ENCODE results near the gene KRT86. TPM values are rescaled to one million over a fixed set of nuclear protein-coding genes. Genes with fewer than 3 reads are reported as not detected.
"Not testable (repeated sequence)": the region's sequence is repeated elsewhere in the genome, so short reads cannot be mapped to it uniquely, and the experiment has no call there.

The KRT86 gene
- polyA plus RNA-seq, 1 donor (not counting 4 experiments of a cell fraction or from before 2014, with no cell fraction given), result not detected

DNA sequence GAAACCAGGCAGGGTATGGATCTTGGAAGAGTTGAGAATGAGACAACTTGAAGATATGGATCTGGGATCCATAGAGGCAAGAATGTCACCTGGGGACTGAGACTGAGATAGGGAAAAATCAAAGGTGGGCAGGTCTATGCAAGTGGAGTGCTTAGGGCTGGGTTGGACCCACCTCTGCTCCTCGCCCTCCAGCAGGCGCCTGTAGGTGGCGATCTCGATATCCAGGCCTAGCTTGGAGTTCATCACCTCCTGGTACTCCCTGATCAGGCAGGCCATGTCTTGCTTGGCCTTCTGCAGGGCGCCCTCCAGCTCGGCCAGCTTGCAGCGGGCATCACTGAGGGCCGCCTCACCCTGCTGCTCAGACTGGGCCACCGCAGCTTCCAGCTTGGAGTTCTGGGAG is 41.3 kb downstream of the KRT86 start:
- H3K9me1 ChIP-seq (ENCODE audit: control insufficient read depth, extremely low read depth, insufficient read depth, low read length); H3K4me1 ChIP-seq (ENCODE audit: control insufficient read depth, extremely low read depth, insufficient read depth, low read length); H4K20me1 ChIP-seq (ENCODE audit: control insufficient read depth, extremely low read depth, insufficient read depth, low read length); DNase-seq (ENCODE audit: low read depth, low spot score); H3K79me2 ChIP-seq (ENCODE audit: control insufficient read depth, insufficient read depth, low read length); H2AFZ ChIP-seq (ENCODE audit: control insufficient read depth, low read length); dilution Hi-C loops (cut with MboI; ENCODE audit: extremely low pct_ligation_motif_present, low sequenced_read_pairs); H3K36me3 ChIP-seq (ENCODE audit: control insufficient read depth in 2 of 2, extremely low read depth in 1 of 2, insufficient read depth in 2 of 2, low read length in 2 of 2); H3K4me3 ChIP-seq (ENCODE audit: control insufficient read depth in 2 of 3, extremely low read depth in 1 of 3, insufficient read depth in 2 of 3, low read depth in 1 of 3, low read length in 3 of 3); H3K27ac ChIP-seq (ENCODE audit: control insufficient read depth, insufficient read depth, low read length); H3K9ac ChIP-seq (ENCODE audit: control insufficient read depth, extremely low read depth, insufficient read depth, low read length); FAIRE-seq; H3K4me2 ChIP-seq (ENCODE audit: control insufficient read depth, extremely low read depth, insufficient read depth, low read depth, low read length); H3K9me3 ChIP-seq (ENCODE audit: control insufficient read depth, low read depth, low read length): not testable (repeated sequence)
- H3K27me3 ChIP-seq (ENCODE audit: control insufficient read depth, extremely low read depth, insufficient read depth, low read length), result peaks cover 11% of the 10 kb centered on the region
- TF ChIP-seq, protein P1, sequence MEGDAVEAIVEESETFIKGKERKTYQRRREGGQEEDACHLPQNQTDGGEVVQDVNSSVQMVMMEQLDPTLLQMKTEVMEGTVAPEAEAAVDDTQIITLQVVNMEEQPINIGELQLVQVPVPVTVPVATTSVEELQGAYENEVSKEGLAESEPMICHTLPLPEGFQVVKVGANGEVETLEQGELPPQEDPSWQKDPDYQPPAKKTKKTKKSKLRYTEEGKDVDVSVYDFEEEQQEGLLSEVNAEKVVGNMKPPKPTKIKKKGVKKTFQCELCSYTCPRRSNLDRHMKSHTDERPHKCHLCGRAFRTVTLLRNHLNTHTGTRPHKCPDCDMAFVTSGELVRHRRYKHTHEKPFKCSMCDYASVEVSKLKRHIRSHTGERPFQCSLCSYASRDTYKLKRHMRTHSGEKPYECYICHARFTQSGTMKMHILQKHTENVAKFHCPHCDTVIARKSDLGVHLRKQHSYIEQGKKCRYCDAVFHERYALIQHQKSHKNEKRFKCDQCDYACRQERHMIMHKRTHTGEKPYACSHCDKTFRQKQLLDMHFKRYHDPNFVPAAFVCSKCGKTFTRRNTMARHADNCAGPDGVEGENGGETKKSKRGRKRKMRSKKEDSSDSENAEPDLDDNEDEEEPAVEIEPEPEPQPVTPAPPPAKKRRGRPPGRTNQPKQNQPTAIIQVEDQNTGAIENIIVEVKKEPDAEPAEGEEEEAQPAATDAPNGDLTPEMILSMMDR (optimal IDR thresholded peaks at IDR 0.05 in 1 of 3, IDR thresholded peaks at IDR 0.05 in 1 of 3, conservative IDR thresholded peaks at IDR 0.05 in 1 of 3; ENCODE audit: extremely low read depth in 1 of 3, insufficient read depth in 2 of 3, low read length in 3 of 3), result peak; percentile 46 to 51 (median 48)

DNA sequence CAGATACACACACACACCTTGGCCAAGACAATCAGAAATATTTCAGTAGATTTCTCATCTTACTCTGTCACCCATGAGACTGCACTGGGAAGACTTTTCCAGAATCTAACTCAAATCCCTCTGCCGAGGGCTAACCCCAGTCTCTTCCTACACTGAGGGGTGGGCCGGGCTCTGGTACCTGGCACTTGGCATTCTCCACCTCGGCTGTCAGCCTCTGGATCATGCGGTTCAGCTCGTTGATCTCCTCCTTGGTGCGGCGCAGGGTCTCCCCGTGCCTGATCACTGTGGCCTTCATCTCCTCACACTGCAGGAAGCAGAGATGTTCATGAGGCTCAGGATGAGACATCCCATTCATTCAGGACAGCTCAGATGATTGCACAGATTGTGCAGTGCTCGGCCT is 41.8 kb downstream of the KRT86 start:
- dilution Hi-C loops (cut with MboI; ENCODE audit: extremely low pct_ligation_motif_present, low sequenced_read_pairs), result no loop called here
- Histone ChIP-seq H3K9me1 (ENCODE audit: control insufficient read depth, extremely low read depth, insufficient read depth, low read length) (no peaks in the 10 kb centered on the region), H3K9ac (ENCODE audit: control insufficient read depth, extremely low read depth, insufficient read depth, low read length) (no peak overlapping the region), H3K27me3 (ENCODE audit: control insufficient read depth, extremely low read depth, insufficient read depth, low read length) (peaks cover 11% of the 10 kb centered on the region), H4K20me1 (ENCODE audit: control insufficient read depth, extremely low read depth, insufficient read depth, low read length) (no peaks in the 10 kb centered on the region), H3K9me3 (ENCODE audit: control insufficient read depth, low read depth, low read length) (no peaks in the 10 kb centered on the region), H3K36me3 (ENCODE audit: control insufficient read depth in 2 of 2, extremely low read depth in 1 of 2, insufficient read depth in 2 of 2, low read length in 2 of 2) (no peaks in the 10 kb centered on the region), H3K4me2 (ENCODE audit: control insufficient read depth, extremely low read depth, insufficient read depth, low read depth, low read length) (no peak overlapping the region), H3K79me2 (ENCODE audit: control insufficient read depth, insufficient read depth, low read length) (no peaks in the 10 kb centered on the region), H3K27ac (ENCODE audit: control insufficient read depth, insufficient read depth, low read length) (no peak overlapping the region), H3K4me1 (ENCODE audit: control insufficient read depth, extremely low read depth, insufficient read depth, low read length) (no peaks in the 10 kb centered on the region), H3K4me3 (ENCODE audit: control insufficient read depth in 2 of 3, extremely low read depth in 1 of 3, insufficient read depth in 2 of 3, low read depth in 1 of 3, low read length in 3 of 3) (no peak overlapping the region), H2AFZ (ENCODE audit: control insufficient read depth, low read length) (no peak overlapping the region)
- DNase-seq (ENCODE audit: low read depth, low spot score) (no peak), FAIRE-seq (no peak)
- TF ChIP-seq, protein P1 (optimal IDR thresholded peaks at IDR 0.05 in 1 of 3, IDR thresholded peaks at IDR 0.05 in 1 of 3, conservative IDR thresholded peaks at IDR 0.05 in 1 of 3; ENCODE audit: extremely low read depth in 1 of 3, insufficient read depth in 2 of 3, low read length in 3 of 3), result no peak
- TF ChIP-seq EZH2 (IDR thresholded peaks at IDR 0.05; ENCODE audit: low read length), result no peak

All from keratinocyte (primary cell).